DND-41 (cell line): ENCODE measurements around the gene SLC27A4.
A peak's percentile ranks its signal among the peaks of the same experiment; 100 is the strongest.

Experiments used
- ATAC-seq: fragments of 200-7000 bp; cut with Tn5 transposase; 3 replicates; pipeline ENCODE4 v1.9.1; 2021; ENCODE audit warnings: low read depth; ENCODE audit not compliant: insufficient read depth
- DNase-seq: peaks from one replicate; pipeline ENCODE4 v3.0.0-alpha.2; 2020
- H2AFZ ChIP-seq: 2 replicates; pipeline ENCODE4 v1.6.0; 2012; ENCODE audit warnings: low read depth, low read length
- H3K27ac ChIP-seq: 2 replicates; pipeline ENCODE4 v1.5.1; 2012; ENCODE audit warnings: low read length, inconsistent platforms
- H3K27me3 ChIP-seq: fragments of 200-600 bp; sonication (generic); 2 replicates; pipeline ENCODE4 v1.6.0; 2012; ENCODE audit warnings: low read length, mild to moderate bottlenecking, inconsistent platforms; ENCODE audit not compliant: insufficient read depth, poor library complexity
- H3K36me3 ChIP-seq: 2 replicates; pipeline ENCODE4 v1.5.1; 2012; ENCODE audit warnings: low read length, inconsistent platforms; ENCODE audit not compliant: insufficient read depth
- H3K4me1 ChIP-seq: 2 replicates; pipeline ENCODE4 v1.5.1; 2012; ENCODE audit warnings: mild to moderate bottlenecking, low read length; ENCODE audit not compliant: insufficient read depth
- H3K4me2 ChIP-seq: 2 replicates; pipeline ENCODE4 v1.6.0; 2012; ENCODE audit warnings: mild to moderate bottlenecking, moderate library complexity, low read length, inconsistent platforms; ENCODE audit not compliant: insufficient read depth
- H3K4me3 ChIP-seq, 2 experiments: fragments of 200-600 bp in 1 of 2; shearing (Covaris generic) in 1 of 2; 2 replicates each; pipeline ENCODE4 v1.5.1; 2012 to 2016; ENCODE audit warnings: inconsistent platforms in 2 of 2, low read length in 2 of 2, mild to moderate bottlenecking in 2 of 2, low read depth in 1 of 2, moderate library complexity in 1 of 2
- H3K79me2 ChIP-seq: 2 replicates; pipeline ENCODE4 v1.6.0; 2012; ENCODE audit warnings: low read length, inconsistent platforms; ENCODE audit not compliant: insufficient read depth
- H3K9ac ChIP-seq: 2 replicates; pipeline ENCODE4 v1.6.0; 2012; ENCODE audit warnings: low read depth, mild to moderate bottlenecking, inconsistent platforms, low read length, moderate library complexity
- H3K9me3 ChIP-seq: 2 replicates; pipeline ENCODE4 v1.5.1; 2012; ENCODE audit warnings: low read length, moderate library complexity, mild to moderate bottlenecking, inconsistent platforms; ENCODE audit not compliant: insufficient read depth, severe bottlenecking
- H4K20me1 ChIP-seq: 2 replicates; pipeline ENCODE4 v1.6.0; 2012; ENCODE audit warnings: low read length; ENCODE audit not compliant: insufficient read depth
- EZH2 ChIP-seq: IDR thresholded peaks from 3 replicates; pipeline ENCODE4 v1.6.1; 2012; ENCODE audit warnings: borderline replicate concordance, low read depth, mild to moderate bottlenecking, moderate library complexity, low read length, inconsistent platforms; ENCODE audit not compliant: severe bottlenecking
- TF ChIP-seq, protein P1 (sequence below): IDR thresholded peaks from 2 replicates; pipeline ENCODE4 v1.5.1; 2012; ENCODE audit warnings: borderline replicate concordance, low read length, moderate library complexity, mild to moderate bottlenecking; ENCODE audit not compliant: poor library complexity, severe bottlenecking; ENCODE audit errors: extremely low read depth

SLC27A4 gene

DNA sequence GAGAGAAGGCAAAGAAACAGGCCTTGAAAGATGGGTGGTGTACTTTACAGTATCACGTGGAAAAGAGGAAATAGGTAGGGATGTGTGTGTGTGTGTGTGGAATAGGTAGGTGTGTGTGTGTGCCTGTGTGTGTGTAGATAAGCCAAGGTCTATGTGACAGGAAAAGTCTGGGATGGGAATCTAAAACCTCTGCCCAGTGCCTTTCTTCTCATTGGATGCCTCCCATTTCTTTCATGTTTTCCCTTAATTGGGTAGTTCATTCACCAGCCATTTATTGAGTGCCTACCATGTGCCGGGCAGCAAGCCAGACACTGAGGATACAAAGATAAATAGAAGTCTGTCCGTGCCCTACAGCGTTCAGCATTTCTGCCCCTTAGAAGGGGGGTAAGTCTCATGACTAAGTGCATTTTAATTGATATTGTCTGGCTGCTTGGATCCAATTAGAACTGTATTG is 31.9 kb downstream of the SLC27A4 start:
- Histone ChIP-seq H3K4me3 (peak overlapping the region; percentile 81 to 97), H4K20me1 (peaks cover 19% of the 10 kb centered on the region; the same call in 1 of the 2 replicates), H3K27me3 (no peaks in the 10 kb centered on the region), H3K9me3 (no peaks in the 10 kb centered on the region), H3K79me2 (peaks cover 66% of the 10 kb centered on the region), H3K4me2 (peak overlapping the region; percentile 97), H3K36me3 (peaks cover 12% of the 10 kb centered on the region), H2AFZ (no peak overlapping the region), H3K27ac (peak overlapping the region; percentile 85), H3K4me1 (peaks cover 27% of the 10 kb centered on the region), H3K9ac (peak overlapping the region; percentile 65)
- TF ChIP-seq, protein P1, sequence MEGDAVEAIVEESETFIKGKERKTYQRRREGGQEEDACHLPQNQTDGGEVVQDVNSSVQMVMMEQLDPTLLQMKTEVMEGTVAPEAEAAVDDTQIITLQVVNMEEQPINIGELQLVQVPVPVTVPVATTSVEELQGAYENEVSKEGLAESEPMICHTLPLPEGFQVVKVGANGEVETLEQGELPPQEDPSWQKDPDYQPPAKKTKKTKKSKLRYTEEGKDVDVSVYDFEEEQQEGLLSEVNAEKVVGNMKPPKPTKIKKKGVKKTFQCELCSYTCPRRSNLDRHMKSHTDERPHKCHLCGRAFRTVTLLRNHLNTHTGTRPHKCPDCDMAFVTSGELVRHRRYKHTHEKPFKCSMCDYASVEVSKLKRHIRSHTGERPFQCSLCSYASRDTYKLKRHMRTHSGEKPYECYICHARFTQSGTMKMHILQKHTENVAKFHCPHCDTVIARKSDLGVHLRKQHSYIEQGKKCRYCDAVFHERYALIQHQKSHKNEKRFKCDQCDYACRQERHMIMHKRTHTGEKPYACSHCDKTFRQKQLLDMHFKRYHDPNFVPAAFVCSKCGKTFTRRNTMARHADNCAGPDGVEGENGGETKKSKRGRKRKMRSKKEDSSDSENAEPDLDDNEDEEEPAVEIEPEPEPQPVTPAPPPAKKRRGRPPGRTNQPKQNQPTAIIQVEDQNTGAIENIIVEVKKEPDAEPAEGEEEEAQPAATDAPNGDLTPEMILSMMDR, result no peak
- no peak for TF ChIP-seq EZH2
- no peak for ATAC-seq
- DNase-seq, result no peak

DNA sequence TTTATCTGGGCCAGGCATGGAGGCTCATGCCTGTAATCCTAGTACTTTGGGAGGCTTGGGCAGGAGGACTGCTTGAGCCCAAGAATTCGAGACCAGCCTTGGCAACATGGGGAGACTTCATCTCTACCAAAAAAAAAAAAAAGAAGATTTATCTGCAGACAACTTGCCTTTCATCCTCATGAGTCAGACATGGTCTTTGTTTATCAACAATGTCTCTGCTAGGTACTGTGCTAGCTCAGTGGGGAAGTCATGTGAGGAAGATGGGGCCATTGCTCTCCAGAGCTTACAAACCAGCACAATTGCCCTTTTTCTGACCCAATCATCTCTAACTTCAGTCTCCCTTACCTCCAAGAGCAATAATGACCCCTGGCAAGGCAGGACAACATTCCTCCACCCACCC is 32.5 kb downstream of the SLC27A4 start:
- H3K27me3 ChIP-seq, result no peaks in the 10 kb centered on the region
- TF ChIP-seq, protein P1, result no peak
- no peak for TF ChIP-seq EZH2
- H3K79me2 ChIP-seq, result peaks cover 69% of the 10 kb centered on the region
- no peaks in the 10 kb centered on the region for H3K9me3 ChIP-seq
- DNase-seq (no peak), ATAC-seq (no peak)
- peak overlapping the region in 1 of 2 experiments; percentile 97; a peak in 2 of 4 replicates for H3K4me3 ChIP-seq
- no peak overlapping the region for H3K27ac ChIP-seq
- peaks cover 21% of the 10 kb centered on the region; the same call in 1 of the 2 replicates for H4K20me1 ChIP-seq
- H3K36me3 ChIP-seq, result peaks cover 15% of the 10 kb centered on the region
- peaks cover 27% of the 10 kb centered on the region for H3K4me1 ChIP-seq
- no peak overlapping the region for H2AFZ ChIP-seq
- H3K9ac ChIP-seq, result no peak overlapping the region
- H3K4me2 ChIP-seq, result peak overlapping the region; percentile 97

DNA sequence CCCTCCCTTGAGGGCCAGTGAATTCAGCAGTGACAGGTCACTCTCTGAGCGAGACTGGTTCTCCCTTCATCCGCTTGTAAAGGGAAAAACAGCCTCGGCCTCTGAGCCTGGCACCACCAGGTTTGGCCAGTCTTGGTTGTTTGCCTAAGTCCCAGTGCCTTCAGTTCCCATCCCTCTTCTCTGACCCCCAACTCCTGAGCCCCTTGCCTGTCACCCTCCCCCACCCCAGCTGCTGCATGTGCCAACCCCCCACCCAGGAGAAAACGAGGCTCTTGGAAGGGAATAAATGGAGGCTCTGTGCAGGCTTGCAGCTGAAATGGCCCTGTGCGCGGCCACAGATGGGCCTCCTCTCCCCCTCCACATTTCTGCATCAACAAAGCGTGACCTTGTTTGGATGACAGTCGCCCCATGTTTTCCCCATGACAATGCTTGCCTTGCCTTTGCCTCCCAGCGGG is 33.9 kb downstream of the SLC27A4 start:
- Histone ChIP-seq H3K4me3 (no peak overlapping the region), H4K20me1 (peaks cover 22% of the 10 kb centered on the region; the same call in 1 of the 2 replicates), H3K4me2 (no peak overlapping the region), H3K4me1 (peaks cover 27% of the 10 kb centered on the region), H3K27me3 (no peaks in the 10 kb centered on the region), H3K79me2 (peaks cover 75% of the 10 kb centered on the region), H3K9ac (no peak overlapping the region), H3K27ac (no peak overlapping the region), H3K9me3 (no peaks in the 10 kb centered on the region), H2AFZ (no peak overlapping the region), H3K36me3 (peaks cover 26% of the 10 kb centered on the region)
- ATAC-seq, result no peak
- no peak for DNase-seq
- TF ChIP-seq, protein P1, result no peak
- no peak for TF ChIP-seq EZH2

DNA sequence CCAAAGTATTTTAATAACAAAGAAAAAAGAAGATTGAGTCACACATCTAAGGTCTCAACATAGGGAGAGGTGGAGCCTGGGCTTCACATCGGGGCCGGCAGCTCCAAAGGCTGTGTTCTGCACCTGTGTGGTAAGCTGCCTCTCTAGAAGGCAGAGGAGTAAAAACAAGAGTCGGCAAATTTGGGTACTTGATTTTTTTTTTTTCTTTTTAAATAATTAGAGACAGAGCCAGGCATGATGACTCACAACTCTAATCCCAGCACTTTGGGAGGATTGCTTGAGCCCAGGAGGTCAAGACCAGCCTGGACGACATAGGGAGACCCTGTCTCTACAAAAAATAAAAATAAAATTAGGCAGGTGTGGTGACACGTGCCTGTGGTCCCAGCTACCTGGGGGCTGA is 35.5 kb downstream of the SLC27A4 start:
- Histone ChIP-seq H3K79me2 (peaks cover 70% of the 10 kb centered on the region), H3K9me3 (no peaks in the 10 kb centered on the region), H3K4me3 (no peak overlapping the region), H2AFZ (no peak overlapping the region), H3K27me3 (no peaks in the 10 kb centered on the region), H3K27ac (no peak overlapping the region), H3K4me2 (no peak overlapping the region), H3K4me1 (peaks cover 19% of the 10 kb centered on the region), H3K9ac (no peak overlapping the region), H4K20me1 (peaks cover 22% of the 10 kb centered on the region; the same call in 1 of the 2 replicates), H3K36me3 (peaks cover 33% of the 10 kb centered on the region)
- TF ChIP-seq, protein P1, result no peak
- no peak for TF ChIP-seq EZH2
- ATAC-seq (no peak), DNase-seq (no peak)
